NT2/D1 (cell line): ENCODE measurements around the gene SLC39A11.

Source experiments
- SUZ12 ChIP-seq: IDR thresholded peaks from 2 replicates; pipeline ENCODE4 v1.6.1; 2011; ENCODE audit not compliant: insufficient read length, insufficient read depth; ENCODE audit errors: extremely low read depth
- YY1 ChIP-seq: IDR thresholded peaks from 2 replicates; pipeline ENCODE4 v1.6.1; 2011; ENCODE audit not compliant: insufficient read length, insufficient read depth
- ZNF274 ChIP-seq: IDR thresholded peaks from 2 replicates; pipeline ENCODE4 v1.6.1; 2011; ENCODE audit warnings: mild to moderate bottlenecking, low read depth, low read length

DNA sequence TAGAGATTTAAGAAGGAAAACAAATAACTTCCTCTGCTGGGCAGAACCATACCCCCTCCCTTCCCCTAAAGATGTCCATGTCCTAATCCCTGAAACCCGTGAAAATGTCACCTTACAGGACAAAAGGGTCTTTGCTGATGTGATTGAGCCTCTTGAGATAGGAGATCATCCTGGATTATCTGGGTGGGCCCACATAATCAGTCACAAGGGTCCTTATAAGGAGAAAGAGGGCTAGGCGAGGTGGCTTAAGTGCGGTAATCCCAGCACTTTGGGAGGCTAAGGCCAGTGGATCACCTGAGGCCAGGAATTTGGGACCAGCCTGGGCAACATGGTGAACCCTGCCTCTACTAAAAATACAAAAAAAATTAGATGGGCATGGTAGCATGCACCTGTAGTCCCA lies 12.0 kb upstream of the SLC39A11 start:
- TF ChIP-seq ZNF274 (no peak), YY1 (no peak), SUZ12 (no peak)
